GM21515 (cell line): ENCODE measurements around the gene TOP1.

ENCODE experiments used
- ATAC-seq: cut with Tn5 transposase; IDR thresholded peaks from one replicate; pipeline ENCODE4 v1.9.1; 2021; ENCODE audit not compliant: unreplicated experiment

TOP1 gene

GRCh38 chr20:41028359-41029149 lies at the start of gene TOP1:
Gene TOP1 (plus strand): TSS chr20:41028822. CDS start chr20:41029068, 246 bp downstream.
- peak; percentile 94 for ATAC-seq

- no peak for ATAC-seq
Observed at GRCh38 chr20:40979247-40979646, 49.4 kb upstream of the TOP1 start.

- peak; percentile 54 for ATAC-seq
Observed at GRCh38 chr20:40980106-40980827, 48.4 kb upstream of the TOP1 start.

GRCh38 chr20:40980828-40981310 lies 47.8 kb upstream of the TOP1 start:
- no peak for ATAC-seq

- no peak for ATAC-seq
Observed at GRCh38 chr20:40982415-40983145, 46.0 kb upstream of the TOP1 start.

GRCh38 chr20:40983898-40984297 lies 44.7 kb upstream of the TOP1 start:
- ATAC-seq: no peak

GRCh38 chr20:40984496-40984895 lies 44.1 kb upstream of the TOP1 start:
- no peak for ATAC-seq

- no peak for ATAC-seq
Observed at GRCh38 chr20:40986774-40987173, 41.8 kb upstream of the TOP1 start.

GRCh38 chr20:40990542-40991120 lies 38.0 kb upstream of the TOP1 start:
- peak; percentile 52 for ATAC-seq

GRCh38 chr20:40991181-40991889 lies 37.3 kb upstream of the TOP1 start:
- peak; percentile 92 for ATAC-seq

- no peak for ATAC-seq
Observed at GRCh38 chr20:40992349-40993113, 36.1 kb upstream of the TOP1 start.

- no peak for ATAC-seq
Observed at GRCh38 chr20:40993794-40994540, 34.7 kb upstream of the TOP1 start.

GRCh38 chr20:40996326-40996725 lies 32.3 kb upstream of the TOP1 start:
- ATAC-seq: no peak

- ATAC-seq: no peak
Observed at GRCh38 chr20:40997116-40997515, 31.5 kb upstream of the TOP1 start.

- no peak for ATAC-seq
Observed at GRCh38 chr20:40999841-41000240, 28.8 kb upstream of the TOP1 start.

- no peak for ATAC-seq
Observed at GRCh38 chr20:41000628-41001027, 28.0 kb upstream of the TOP1 start.

GRCh38 chr20:41001497-41001896 lies 27.1 kb upstream of the TOP1 start:
- ATAC-seq: no peak

GRCh38 chr20:41002842-41003142 lies 25.8 kb upstream of the TOP1 start:
- ATAC-seq: no peak
